Cardiac muscle cell (in vitro differentiated cells and primary cell): ENCODE measurements around the gene SUSD4. TPM values are rescaled to one million over a fixed set of nuclear protein-coding genes. Genes with fewer than 3 reads are reported as not detected.

Experiments
- DNase-seq, 2 donors: peaks; one replicate each; pipeline versions ENCODE4 v3.0.0 to v3.0.0-alpha.2; 2010 to 2017; ENCODE audit warnings: low read depth in 1 of 2, low spot score in 1 of 2
- H3K27ac ChIP-seq: fragments of 200-600 bp; sonication (generic); 2 replicates; pipeline ENCODE4 v1.5.1; 2016
- H3K27me3 ChIP-seq: fragments of 200-600 bp; sonication (generic); 2 replicates; pipeline ENCODE4 v1.6.0; 2016; ENCODE audit warnings: control low read depth
- H3K36me3 ChIP-seq: fragments of 200-600 bp; sonication (generic); 2 replicates; pipeline ENCODE4 v1.5.1; 2016; ENCODE audit warnings: control low read depth
- H3K4me1 ChIP-seq: fragments of 200-600 bp; sonication (generic); 2 replicates; pipeline ENCODE4 v1.8.1; 2017; ENCODE audit warnings: low read depth, mild to moderate bottlenecking, mixed run types
- H3K4me3 ChIP-seq: fragments of 200-600 bp; sonication (generic); 2 replicates; pipeline ENCODE4 v1.5.1; 2016; ENCODE audit warnings: mild to moderate bottlenecking
- H3K9me3 ChIP-seq: fragments of 200-600 bp; sonication (generic); 2 replicates; pipeline ENCODE4 v1.5.1; 2017; ENCODE audit warnings: low read depth, mild to moderate bottlenecking, control low read depth
- polyA plus RNA-seq: library from polyadenylated mRNA; unstranded; fragments of >200 nt; fragmentation: Nextera tagmentation; extraction: Ambion mirVana; gene quantifications from 2 replicates; pipeline ENCODE4 v1.2.1, GENCODE V29; 2016
- total RNA-seq: library from RNA; depleted of rRNA; stranded (reverse); fragments of >200 nt; gene quantifications from 2 replicates; pipeline ENCODE4 v1.2.3, GENCODE V29; 2016
- TF ChIP-seq, protein P1 (sequence below): IDR thresholded peaks from 2 replicates; pipeline ENCODE4 v1.5.1; 2012; ENCODE audit warnings: low read depth, mild to moderate bottlenecking, low read length

The SUSD4 gene
- total and polyA plus RNA-seq, 2 experiments from 2014 or later: 20.9 to 31.6 TPM

DNA sequence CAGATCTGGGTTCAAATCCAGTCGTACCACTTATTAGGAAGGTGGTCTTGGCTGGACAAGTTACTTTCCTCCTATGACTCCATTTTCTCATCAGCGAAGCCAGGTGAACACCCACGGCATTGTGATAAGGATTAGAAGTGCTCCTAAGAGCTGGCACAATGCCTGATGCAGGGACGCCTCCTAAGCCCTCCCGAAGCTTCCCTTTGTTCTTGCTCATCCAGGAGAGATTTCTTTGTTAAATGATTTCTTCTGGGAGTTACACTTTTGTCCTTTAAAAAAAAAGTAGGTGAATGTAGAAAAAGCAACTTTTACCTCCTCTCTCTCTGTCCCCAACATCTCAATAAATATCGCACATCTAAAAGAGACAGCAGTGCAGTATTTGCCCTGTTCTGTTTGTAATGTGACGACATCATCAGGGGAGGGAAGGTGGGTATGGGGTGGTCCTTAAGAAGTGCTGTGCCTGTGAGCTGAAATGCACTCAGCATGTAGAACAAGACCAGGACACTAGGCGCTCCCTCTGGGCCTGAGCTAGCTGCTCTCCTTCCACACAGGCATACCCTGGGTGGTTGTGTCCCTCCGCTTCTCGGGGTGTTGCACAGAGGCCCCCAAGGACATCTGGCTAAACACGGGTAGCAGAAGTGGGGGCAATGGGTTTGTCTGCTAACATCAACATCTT, 43.9 kb downstream of the SUSD4 start:
- no peak overlapping the region for H3K4me3 ChIP-seq
- H3K27me3 ChIP-seq: no peaks in the 10 kb centered on the region
- H3K36me3 ChIP-seq: no peaks in the 10 kb centered on the region
- DNase-seq: no peak
- H3K9me3 ChIP-seq: no peaks in the 10 kb centered on the region
- H3K4me1 ChIP-seq: no peaks in the 10 kb centered on the region
- no peak overlapping the region for H3K27ac ChIP-seq
- TF ChIP-seq, protein P1, sequence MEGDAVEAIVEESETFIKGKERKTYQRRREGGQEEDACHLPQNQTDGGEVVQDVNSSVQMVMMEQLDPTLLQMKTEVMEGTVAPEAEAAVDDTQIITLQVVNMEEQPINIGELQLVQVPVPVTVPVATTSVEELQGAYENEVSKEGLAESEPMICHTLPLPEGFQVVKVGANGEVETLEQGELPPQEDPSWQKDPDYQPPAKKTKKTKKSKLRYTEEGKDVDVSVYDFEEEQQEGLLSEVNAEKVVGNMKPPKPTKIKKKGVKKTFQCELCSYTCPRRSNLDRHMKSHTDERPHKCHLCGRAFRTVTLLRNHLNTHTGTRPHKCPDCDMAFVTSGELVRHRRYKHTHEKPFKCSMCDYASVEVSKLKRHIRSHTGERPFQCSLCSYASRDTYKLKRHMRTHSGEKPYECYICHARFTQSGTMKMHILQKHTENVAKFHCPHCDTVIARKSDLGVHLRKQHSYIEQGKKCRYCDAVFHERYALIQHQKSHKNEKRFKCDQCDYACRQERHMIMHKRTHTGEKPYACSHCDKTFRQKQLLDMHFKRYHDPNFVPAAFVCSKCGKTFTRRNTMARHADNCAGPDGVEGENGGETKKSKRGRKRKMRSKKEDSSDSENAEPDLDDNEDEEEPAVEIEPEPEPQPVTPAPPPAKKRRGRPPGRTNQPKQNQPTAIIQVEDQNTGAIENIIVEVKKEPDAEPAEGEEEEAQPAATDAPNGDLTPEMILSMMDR: no peak

DNA sequence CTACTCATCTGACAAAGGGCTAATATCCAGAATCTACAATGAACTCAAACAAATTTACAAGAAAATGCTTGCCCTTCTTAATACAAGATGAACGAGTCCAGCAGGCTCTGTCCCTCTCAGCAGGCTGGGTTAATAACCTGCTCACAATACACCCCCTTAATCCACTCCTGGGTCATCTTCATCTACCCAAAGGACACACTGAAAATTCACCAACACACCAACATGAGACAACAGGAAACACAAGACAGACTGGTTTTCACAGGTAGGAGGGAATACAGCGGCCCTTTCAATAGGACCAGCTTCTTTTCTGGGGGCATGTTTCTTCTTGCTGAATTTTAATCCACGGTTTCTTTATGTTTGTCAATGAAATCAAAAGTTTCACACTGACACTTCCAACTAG, 44.6 kb downstream of the SUSD4 start:
- Histone ChIP-seq H3K4me3 (no peak overlapping the region), H3K27ac (no peak overlapping the region), H3K27me3 (no peaks in the 10 kb centered on the region), H3K4me1 (no peaks in the 10 kb centered on the region), H3K9me3 (no peaks in the 10 kb centered on the region), H3K36me3 (no peaks in the 10 kb centered on the region)
- TF ChIP-seq, protein P1: no peak
- no peak for DNase-seq

DNA sequence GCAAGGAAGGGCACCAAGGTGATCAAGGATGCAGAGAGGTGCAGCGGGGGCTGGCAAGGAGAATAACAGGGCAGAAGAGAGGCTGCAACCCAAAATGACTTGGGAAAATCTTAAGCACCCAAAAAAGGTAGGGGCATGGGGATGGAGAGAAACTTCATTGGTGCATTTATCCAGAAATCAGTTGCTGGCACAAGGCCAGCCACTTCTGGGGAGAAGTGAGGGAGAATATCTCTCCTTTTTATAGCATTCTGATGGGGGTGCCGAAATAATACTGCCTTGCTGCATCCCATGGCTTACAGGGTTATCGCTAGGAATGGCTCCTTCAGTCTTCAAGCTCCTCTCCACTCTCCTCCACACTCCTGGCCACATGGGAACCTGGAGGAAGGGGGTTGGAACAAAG, 47.9 kb downstream of the SUSD4 start:
- Histone ChIP-seq H3K36me3 (no peaks in the 10 kb centered on the region), H3K27me3 (no peaks in the 10 kb centered on the region), H3K9me3 (no peaks in the 10 kb centered on the region), H3K4me3 (no peak overlapping the region), H3K27ac (no peak overlapping the region), H3K4me1 (peaks cover 2% of the 10 kb centered on the region)
- no peak for DNase-seq
- TF ChIP-seq, protein P1: no peak

DNA sequence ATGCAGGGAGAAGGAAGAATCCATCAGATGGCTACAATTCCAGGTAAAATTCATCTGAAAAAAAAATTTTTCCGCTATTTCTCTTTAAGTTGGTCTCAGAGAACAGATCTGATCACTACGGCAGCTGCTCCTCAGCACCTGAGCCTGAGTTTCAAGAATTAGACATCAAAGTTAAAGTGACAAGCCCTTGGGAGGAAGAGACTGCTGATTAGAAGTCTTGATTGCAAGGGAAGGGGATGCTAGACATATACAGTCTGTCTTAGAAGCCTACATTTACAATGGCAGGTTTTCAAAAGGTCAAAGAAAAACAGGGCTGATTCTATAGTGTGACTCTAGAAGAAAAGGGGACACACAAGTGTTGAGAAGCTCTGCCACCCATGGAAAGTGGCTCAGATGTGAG, 48.3 kb downstream of the SUSD4 start:
- Histone ChIP-seq H3K27me3 (no peaks in the 10 kb centered on the region), H3K36me3 (no peaks in the 10 kb centered on the region), H3K9me3 (no peaks in the 10 kb centered on the region), H3K4me3 (no peak overlapping the region), H3K27ac (no peak overlapping the region), H3K4me1 (peaks cover 2% of the 10 kb centered on the region)
- DNase-seq: no peak
- TF ChIP-seq, protein P1: no peak

DNA sequence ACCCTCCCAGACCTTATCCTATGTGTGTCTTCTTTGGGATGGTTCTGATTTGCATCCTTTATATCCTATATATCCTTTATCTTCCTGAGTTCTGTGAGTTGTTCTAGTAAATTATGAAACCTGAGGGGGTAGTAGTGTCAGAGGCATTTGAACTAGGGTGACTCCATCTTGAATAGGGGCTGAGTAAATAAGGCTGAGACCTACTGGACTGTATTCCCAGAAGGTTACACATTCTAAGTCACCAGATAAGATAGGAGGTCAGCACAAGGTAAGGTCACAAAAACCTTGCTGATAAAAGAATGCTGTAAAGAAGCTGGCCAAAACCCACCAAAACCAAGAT, 50.6 kb downstream of the SUSD4 start:
- TF ChIP-seq, protein P1: no peak
- H3K9me3 ChIP-seq: no peaks in the 10 kb centered on the region
- no peak overlapping the region for H3K27ac ChIP-seq
- H3K4me1 ChIP-seq: peaks cover 2% of the 10 kb centered on the region
- no peaks in the 10 kb centered on the region for H3K36me3 ChIP-seq
- no peaks in the 10 kb centered on the region for H3K27me3 ChIP-seq
- H3K4me3 ChIP-seq: no peak overlapping the region
- DNase-seq: no peak
